Neutrophil (primary cell): ENCODE data around the gene EPN3.
A peak's percentile ranks its signal among the peaks of the same experiment; 100 is the strongest.

Experiments
- H3K27ac ChIP-seq: fragments of 200-600 bp; sonication (generic); 2 replicates; pipeline ENCODE4 v1.5.1; 2016; ENCODE audit warnings: mild to moderate bottlenecking, moderate library complexity
- H3K27me3 ChIP-seq: fragments of 200-600 bp; sonication (generic); 2 replicates; pipeline ENCODE4 v1.6.0; 2016; ENCODE audit warnings: mild to moderate bottlenecking
- H3K36me3 ChIP-seq: fragments of 200-600 bp; sonication (generic); 2 replicates; pipeline ENCODE4 v1.5.1; 2017
- H3K4me1 ChIP-seq, 2 experiments: fragments of 200-600 bp in 1 of 2; sonication (generic) in 1 of 2; 1 replicate in 1 of 2; 2 replicates in 1 of 2; pipeline versions ENCODE4 v1.5.1 to v1.6.1; 2013 to 2016; ENCODE audit warnings: low read depth in 1 of 2, low read length in 1 of 2, mild to moderate bottlenecking in 1 of 2, moderate library complexity in 1 of 2; ENCODE audit not compliant: control insufficient read depth in 1 of 2, insufficient read depth in 1 of 2
- H3K4me3 ChIP-seq, 2 experiments: fragments of 200-600 bp in 1 of 2; sonication (generic) in 1 of 2; 1 replicate in 1 of 2; 2 replicates in 1 of 2; pipeline ENCODE4 v1.5.1; 2013 to 2016; ENCODE audit warnings: low read depth in 1 of 2, low read length in 1 of 2, mild to moderate bottlenecking in 1 of 2, moderate library complexity in 1 of 2
- H3K9me3 ChIP-seq: fragments of 200-600 bp; sonication (generic); 2 replicates; pipeline ENCODE4 v1.5.1; 2016
- TF ChIP-seq, protein P1 (sequence below): fragments of 200-600 bp; sonication (generic); IDR thresholded peaks from 2 replicates; pipeline ENCODE4 v1.5.1; 2016; ENCODE audit warnings: antibody characterized with exemption

The EPN3 gene

DNA sequence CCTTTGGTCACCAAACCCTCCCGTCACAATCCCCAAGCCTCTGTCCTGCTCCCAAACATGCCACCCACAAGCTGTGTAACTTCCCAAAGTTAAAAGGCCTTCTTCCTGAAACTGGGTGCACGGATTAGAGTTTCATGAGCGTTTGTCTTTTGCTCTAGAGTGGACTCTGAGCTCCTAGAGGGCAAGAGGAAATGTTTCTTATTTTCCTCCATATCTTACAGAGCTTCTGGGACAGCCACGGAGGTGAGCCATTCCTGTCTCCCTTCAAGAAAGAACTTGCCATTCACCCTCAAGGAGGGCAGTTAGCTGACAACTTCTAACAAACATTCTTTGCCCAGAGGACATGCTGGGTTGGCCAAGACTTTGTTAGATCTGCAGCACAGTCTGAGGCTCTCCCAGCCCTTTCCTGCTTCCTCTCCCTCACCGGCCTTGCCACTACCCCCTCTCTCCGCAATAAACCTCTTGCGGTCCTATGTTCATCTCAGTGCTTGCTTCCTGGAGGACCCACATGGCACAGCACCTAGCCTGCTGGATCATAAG, 26.9 kb upstream of the EPN3 start:
- no peaks in the 10 kb centered on the region for H3K36me3 ChIP-seq
- no peaks in the 10 kb centered on the region for H3K9me3 ChIP-seq
- peaks cover 17% of the 10 kb centered on the region for H3K27me3 ChIP-seq
- TF ChIP-seq, protein P1, sequence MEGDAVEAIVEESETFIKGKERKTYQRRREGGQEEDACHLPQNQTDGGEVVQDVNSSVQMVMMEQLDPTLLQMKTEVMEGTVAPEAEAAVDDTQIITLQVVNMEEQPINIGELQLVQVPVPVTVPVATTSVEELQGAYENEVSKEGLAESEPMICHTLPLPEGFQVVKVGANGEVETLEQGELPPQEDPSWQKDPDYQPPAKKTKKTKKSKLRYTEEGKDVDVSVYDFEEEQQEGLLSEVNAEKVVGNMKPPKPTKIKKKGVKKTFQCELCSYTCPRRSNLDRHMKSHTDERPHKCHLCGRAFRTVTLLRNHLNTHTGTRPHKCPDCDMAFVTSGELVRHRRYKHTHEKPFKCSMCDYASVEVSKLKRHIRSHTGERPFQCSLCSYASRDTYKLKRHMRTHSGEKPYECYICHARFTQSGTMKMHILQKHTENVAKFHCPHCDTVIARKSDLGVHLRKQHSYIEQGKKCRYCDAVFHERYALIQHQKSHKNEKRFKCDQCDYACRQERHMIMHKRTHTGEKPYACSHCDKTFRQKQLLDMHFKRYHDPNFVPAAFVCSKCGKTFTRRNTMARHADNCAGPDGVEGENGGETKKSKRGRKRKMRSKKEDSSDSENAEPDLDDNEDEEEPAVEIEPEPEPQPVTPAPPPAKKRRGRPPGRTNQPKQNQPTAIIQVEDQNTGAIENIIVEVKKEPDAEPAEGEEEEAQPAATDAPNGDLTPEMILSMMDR, result no peak
- no peak overlapping the region for H3K27ac ChIP-seq
- H3K4me3 ChIP-seq, result no peak overlapping the region
- peaks cover 7 to 13% of the 10 kb centered on the region in 2 experiments for H3K4me1 ChIP-seq

DNA sequence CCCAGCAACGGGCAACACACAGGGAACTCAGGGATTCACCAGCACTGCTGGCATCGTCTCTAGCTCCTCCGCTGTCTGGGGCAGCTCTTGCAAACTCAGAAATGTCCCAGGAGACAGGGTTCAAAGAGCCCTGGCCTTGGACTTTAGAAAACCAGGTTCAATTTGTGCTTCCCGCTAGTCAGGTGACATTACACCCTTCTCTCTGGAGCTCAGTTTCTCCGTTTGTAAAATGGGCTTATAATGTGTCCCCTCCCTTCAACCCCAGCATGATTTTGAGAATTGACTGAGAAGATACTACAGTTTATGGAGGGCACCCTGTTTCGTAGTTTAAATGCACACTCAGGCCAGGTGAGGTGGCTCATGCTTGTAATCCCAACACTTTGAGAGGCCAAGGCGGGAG, 26.2 kb upstream of the EPN3 start:
- peaks cover 17% of the 10 kb centered on the region for H3K27me3 ChIP-seq
- H3K4me3 ChIP-seq, result no peak overlapping the region
- no peaks in the 10 kb centered on the region for H3K36me3 ChIP-seq
- no peak overlapping the region for H3K27ac ChIP-seq
- H3K9me3 ChIP-seq, result no peaks in the 10 kb centered on the region
- TF ChIP-seq, protein P1, result no peak
- H3K4me1 ChIP-seq, result peaks cover 7 to 13% of the 10 kb centered on the region in 2 experiments

DNA sequence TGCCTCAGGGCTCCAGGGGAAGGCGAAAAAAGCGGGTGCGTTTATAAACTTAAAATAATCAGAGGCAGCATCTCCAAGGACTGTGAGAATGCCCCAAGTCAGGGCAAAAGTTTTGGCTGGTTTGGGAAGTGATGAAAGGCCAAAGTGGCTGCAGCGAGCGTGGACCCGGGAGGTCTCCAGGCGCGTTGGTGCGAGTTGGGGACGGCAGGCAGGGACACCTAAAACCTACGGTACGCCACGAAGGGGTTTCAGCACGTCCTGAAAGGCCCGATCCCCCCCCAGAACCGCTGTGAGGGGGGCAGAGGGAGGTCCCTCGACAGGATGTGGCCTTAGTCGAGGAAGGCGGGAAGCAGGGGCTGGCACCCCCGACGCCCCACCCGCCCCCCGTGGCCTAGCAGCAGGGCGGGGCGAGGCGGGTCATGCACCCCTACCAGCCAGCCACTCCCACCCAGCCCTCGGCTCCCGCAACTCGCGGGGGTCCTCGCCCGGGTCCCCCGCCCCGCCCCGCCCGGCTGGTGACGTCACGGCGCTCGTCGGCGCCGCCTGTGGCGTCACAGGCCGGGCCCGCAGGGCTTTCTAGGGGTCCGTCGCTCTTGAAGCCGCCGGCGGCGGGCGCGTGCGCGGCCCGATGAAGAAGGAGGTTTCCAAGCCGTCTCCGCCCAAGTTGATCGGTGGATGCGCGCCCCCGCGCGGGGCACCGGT, 24.5 kb upstream of the EPN3 start, which contains the start of gene MYCBPAP:
Gene MYCBPAP, plus strand, starts transcription at position 569 of the 702 bp plus-strand sequence. CDS start 236 bp downstream, outside the sequence.
- Histone ChIP-seq H3K4me3 (peak within 1 kb of the TSS; percentile 70 to 80), H3K4me1 (peaks cover 7 to 13% of the 10 kb centered on the region in 2 experiments), H3K9me3 (no peaks in the 10 kb centered on the region), H3K27ac (peak within 1 kb of the TSS; percentile 11), H3K27me3 (peaks cover 14% of the 10 kb centered on the region), H3K36me3 (no peaks in the 10 kb centered on the region)
- TF ChIP-seq, protein P1, result peak; percentile 14

DNA sequence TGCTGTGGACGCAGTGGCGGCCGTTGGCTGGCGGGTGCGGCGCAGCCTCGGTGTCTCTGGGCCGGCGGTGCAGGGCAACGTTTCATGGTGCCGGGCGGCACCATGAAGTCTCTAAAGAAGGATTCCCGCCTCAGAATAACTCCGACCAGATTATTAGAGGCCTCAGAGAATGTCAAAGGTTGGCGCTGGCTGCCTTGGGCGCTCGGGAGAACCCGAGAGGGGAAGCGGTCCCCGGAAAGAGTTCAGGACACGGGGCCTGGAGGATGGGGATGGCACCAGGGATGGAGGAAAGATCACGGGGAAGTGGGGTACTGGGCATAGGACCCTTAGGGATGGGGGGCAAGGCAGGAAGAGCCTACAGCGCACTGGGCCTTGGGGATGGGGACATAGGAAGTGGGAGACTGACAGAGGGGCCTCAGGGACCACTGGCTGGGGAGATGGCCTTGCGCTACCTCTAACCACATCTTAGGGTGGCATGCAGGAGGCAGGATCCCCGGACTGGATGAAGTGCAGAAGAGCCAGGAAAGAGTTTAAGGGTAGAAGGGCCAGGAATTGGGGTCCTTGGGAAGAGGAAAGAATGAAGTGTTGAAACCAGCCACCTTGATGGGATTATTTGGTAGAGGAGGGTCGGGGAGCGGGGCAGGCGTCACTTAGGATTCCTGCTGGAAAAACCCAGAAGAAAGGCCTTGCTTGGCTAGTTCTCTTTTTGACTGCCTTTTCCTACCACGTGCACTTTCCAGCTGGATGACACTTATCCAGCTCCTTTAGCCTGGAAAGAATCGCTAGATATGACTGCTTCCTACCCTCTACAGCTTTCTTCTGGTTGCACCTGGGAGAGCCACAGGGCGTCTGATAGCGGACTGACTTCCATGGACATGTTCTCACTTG, 23.7 kb upstream of the EPN3 start:
- Histone ChIP-seq H3K4me1 (peaks cover 7 to 12% of the 10 kb centered on the region in 2 experiments), H3K36me3 (no peaks in the 10 kb centered on the region), H3K9me3 (no peaks in the 10 kb centered on the region), H3K27ac (peak overlapping the region; percentile 11), H3K4me3 (peak overlapping the region; percentile 70 to 80), H3K27me3 (peaks cover 6% of the 10 kb centered on the region)
- TF ChIP-seq, protein P1, result no peak

DNA sequence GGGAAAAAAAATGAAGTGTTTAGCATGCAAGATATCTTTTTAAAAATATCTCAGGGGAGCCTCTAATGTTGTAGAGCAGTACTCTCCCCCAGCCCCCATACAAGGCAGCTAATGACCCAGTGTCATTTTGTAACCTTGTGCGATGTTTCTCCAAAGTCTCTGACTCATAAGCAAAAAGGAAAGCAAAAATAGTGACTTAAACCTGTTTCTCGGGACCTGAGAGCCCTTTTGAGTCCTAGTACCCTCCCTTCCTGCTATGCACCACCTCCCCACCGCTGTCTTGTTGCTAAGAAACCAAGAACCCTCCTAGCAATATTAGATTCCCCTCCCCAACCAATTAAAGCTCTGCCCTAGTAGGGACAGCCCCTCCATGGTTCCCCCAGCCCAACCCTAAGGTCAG, 21.5 kb upstream of the EPN3 start:
- H3K36me3 ChIP-seq, result no peaks in the 10 kb centered on the region
- H3K4me3 ChIP-seq, result no peak overlapping the region
- no peak overlapping the region for H3K27ac ChIP-seq
- peaks cover 4% of the 10 kb centered on the region for H3K27me3 ChIP-seq
- H3K4me1 ChIP-seq, result peaks cover 7% of the 10 kb centered on the region in 2 experiments
- TF ChIP-seq, protein P1, result no peak
- no peaks in the 10 kb centered on the region for H3K9me3 ChIP-seq
